Choroid plexus epithelial cell (primary cell): ENCODE data around the gene TSC2.
A peak's percentile ranks its signal among the peaks of the same experiment; 100 is the strongest.

Experiments used
- DNase-seq: peaks from one replicate; pipeline ENCODE4 v3.0.0-alpha.2; 2010; ENCODE audit warnings: low read depth
- H3K4me3 ChIP-seq: 2 replicates; pipeline ENCODE4 v1.5.1; 2011; ENCODE audit warnings: low read depth, mild to moderate bottlenecking, control low read depth, low read length, moderate library complexity
- TF ChIP-seq, protein P1 (sequence below): conservative IDR thresholded peaks from 2 replicates; pipeline ENCODE4 v1.5.1; 2011; ENCODE audit warnings: low read depth, mild to moderate bottlenecking, control low read depth, inconsistent platforms, low read length, moderate library complexity

Gene TSC2

DNA sequence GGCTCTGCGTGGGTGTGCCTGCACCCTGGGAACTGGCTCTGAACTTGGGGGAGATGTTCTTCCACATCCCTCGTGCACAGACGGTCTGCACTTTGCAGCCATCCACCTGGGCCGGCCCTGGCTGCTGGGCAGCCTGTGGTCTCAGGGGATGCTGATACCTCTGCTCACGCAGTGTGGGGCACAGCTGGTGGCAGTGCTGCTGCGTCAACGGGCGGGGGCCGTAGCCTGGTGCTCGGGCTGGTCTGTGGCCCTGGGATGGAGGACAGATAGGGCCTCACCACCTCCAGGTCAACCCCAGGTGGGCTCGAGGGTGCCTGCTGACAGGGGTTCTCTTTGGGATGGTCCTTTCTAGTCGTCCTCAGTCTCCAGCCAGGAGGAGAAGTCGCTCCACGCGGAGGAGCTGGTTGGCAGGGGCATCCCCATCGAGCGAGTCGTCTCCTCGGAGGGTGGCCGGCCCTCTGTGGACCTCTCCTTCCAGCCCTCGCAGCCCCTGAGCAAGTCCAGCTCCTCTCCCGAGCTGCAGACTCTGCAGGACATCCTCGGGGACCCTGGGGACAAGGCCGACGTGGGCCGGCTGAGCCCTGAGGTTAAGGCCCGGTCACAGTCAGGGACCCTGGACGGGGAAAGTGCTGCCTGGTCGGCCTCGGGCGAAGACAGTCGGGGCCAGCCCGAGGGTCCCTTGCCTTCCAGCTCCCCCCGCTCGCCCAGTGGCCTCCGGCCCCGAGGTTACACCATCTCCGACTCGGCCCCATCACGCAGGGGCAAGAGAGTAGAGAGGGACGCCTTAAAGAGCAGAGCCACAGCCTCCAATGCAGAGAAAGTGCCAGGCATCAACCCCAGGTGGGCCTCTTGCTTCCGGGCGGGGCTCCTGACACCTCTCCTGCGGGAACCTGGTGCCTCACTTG, 36.3 kb downstream of the TSC2 start:
- no peak overlapping the region for H3K4me3 ChIP-seq
- no peak for DNase-seq
- TF ChIP-seq, protein P1, sequence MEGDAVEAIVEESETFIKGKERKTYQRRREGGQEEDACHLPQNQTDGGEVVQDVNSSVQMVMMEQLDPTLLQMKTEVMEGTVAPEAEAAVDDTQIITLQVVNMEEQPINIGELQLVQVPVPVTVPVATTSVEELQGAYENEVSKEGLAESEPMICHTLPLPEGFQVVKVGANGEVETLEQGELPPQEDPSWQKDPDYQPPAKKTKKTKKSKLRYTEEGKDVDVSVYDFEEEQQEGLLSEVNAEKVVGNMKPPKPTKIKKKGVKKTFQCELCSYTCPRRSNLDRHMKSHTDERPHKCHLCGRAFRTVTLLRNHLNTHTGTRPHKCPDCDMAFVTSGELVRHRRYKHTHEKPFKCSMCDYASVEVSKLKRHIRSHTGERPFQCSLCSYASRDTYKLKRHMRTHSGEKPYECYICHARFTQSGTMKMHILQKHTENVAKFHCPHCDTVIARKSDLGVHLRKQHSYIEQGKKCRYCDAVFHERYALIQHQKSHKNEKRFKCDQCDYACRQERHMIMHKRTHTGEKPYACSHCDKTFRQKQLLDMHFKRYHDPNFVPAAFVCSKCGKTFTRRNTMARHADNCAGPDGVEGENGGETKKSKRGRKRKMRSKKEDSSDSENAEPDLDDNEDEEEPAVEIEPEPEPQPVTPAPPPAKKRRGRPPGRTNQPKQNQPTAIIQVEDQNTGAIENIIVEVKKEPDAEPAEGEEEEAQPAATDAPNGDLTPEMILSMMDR = no peak

DNA sequence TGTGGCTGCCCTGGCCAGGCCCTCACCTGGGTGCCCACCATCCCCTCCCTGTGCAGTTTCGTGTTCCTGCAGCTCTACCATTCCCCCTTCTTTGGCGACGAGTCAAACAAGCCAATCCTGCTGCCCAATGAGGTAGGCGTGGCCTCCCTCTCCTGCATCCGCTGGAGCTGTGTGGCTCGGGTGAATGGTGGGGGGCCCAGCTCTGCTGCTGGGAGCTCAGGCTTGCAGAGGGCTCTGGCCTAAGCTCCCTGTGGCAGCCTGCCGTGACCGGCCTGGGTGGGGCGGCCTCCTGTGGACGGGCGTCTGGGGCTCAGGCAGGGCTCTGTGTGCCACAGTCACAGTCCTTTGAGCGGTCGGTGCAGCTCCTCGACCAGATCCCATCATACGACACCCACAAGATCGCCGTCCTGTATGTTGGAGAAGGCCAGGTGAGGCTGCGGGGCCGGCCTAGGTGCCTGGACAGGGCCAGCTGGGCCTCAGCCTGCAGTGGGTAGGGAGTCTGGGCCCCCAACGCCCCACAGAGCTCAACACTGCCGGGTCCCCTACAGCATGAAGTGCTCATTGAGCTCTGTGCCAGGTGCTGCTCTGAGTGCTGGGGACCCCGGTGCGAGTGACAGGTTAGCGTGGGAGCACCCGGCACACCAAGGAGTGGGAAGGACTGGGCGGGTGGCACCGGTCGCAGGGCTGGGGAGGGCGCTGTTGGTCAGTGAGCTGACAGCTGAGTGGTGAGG, 37.3 kb downstream of the TSC2 start:
- H3K4me3 ChIP-seq = no peak overlapping the region
- DNase-seq = no peak
- TF ChIP-seq, protein P1 = no peak

DNA sequence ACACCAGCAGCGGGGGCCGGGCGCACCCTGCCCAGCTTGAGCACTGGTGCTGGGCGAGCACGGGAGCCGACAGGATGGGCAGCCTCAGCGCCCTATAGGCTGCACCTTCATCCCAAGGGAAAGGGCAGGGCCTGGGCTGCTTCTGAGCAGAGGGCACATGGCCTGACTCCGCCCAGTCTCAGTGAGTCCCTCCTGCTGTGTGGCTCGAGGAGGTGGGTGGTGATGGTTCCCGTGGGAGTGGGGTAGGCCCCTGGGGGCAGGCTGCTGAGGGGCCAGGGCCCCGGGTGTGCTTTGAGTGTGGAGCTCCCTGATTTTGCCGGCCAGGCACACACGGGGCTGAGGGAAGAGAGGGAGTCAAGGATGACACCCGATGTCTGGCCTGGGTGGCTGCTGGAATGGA, 37.9 kb downstream of the TSC2 start:
- DNase-seq = peak; percentile 19
- TF ChIP-seq, protein P1 = no peak
- no peak overlapping the region for H3K4me3 ChIP-seq

DNA sequence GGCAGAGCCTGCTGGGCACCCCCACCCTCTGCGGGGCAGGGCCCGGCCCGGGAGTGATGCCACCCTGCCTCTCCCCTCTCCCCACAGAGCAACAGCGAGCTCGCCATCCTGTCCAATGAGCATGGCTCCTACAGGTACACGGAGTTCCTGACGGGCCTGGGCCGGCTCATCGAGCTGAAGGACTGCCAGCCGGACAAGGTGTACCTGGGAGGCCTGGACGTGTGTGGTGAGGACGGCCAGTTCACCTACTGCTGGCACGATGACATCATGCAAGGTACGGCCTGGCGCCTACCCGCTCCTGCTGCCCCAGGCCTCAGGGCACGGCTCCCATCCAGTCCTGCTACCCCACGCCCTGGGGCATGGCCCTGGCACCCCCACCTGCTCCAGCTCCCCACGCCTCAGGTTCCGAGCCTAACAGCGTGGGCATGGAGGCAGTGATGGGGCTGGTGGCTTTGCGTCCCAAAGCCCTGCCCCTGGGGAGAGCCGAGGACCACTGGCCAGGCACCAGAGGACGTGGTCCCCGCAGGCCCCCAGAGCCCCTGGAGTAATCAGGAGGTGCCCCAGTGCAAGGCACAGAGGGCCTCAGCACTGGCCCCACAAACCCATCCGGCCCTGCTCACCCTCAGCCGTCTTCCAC, 38.4 kb downstream of the TSC2 start:
- TF ChIP-seq, protein P1 = no peak
- no peak overlapping the region for H3K4me3 ChIP-seq

DNA sequence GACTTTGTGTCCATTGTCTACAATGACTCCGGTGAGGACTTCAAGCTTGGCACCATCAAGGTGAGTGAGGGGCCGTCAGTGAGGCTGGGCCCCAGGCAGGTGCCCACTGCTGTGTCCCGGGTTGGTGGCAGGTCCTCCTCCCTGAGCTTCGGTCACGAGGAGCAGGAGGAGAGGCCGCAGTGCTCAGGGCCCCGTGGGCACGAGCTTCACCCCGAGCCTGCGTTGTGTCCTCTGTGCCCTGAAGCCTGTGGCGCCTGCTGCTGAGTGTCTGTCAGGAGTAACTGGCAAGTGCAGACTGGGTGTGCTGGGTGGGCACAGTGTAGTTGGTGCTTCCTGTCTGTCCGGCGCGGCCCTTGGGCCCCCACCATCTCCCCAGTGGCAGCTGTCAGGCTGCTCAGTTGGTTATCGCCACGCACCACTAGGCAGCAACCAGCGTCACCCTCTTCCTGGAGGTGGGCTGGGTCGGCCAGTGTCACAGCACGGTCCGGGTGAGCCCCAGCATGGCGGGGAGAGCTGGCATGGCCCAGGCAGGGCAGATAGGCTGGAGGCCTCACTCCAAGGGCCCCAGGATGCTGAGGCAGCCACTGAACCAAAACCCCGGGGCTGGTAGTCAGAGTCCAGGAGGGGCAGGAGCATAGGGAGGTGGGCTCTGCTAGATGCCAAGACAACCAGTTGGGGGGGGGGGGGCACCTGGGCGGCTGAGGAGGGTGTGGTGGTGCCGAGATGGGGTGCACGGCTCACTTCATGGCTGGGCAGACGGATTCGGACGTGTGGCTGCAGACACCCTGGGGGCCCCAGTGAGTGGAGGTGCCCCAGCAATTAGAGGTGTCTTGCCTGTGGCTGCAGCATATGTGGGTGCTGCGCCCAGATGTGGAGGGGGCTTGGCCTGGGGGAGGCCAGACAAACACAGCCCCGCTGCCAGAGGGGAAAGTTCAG, 39.3 kb downstream of the TSC2 start:
- no peak for DNase-seq
- TF ChIP-seq, protein P1 = no peak
- no peak overlapping the region for H3K4me3 ChIP-seq

More for the DNA sequence above, 38.4 kb downstream of the TSC2 start:
- DNase-seq = no peak
